ENCODE data around the gene CYLC2. TPM values are rescaled to one million over a fixed set of nuclear protein-coding genes. Genes with fewer than 3 reads are reported as not detected.

Gene CYLC2
- total RNA-seq, 1 donor from 2014 or later, result not detected

GRCh38 chr9:103014242-103014641 is 19.1 kb downstream of the CYLC2 start:
- Histone ChIP-seq H3K9ac (ENCODE audit: low read depth in 1 of 3, low read length in 3 of 3) (no peak overlapping the region), H3K4me1 (ENCODE audit: control insufficient read depth in 3 of 3, insufficient read depth in 3 of 3, low read length in 3 of 3) (no peaks in the 10 kb centered on the region), H3K27ac (ENCODE audit: low read depth, low read length) (no peak overlapping the region), H3K9me3 (ENCODE audit: control insufficient read depth in 3 of 3, low read length in 3 of 3) (no peaks in the 10 kb centered on the region), H3K36me3 (ENCODE audit: control insufficient read depth in 3 of 3, insufficient read depth in 3 of 3, low read length in 3 of 3) (no peaks in the 10 kb centered on the region), H3K4me3 (ENCODE audit: low read length in 3 of 3) (no peak overlapping the region), H3K27me3 (ENCODE audit: control insufficient read depth in 3 of 3, insufficient read depth in 3 of 3, low read length in 3 of 3) (no peaks in the 10 kb centered on the region)

- Histone ChIP-seq H3K27ac (ENCODE audit: low read depth, low read length) (no peak overlapping the region), H3K4me1 (ENCODE audit: control insufficient read depth in 3 of 3, insufficient read depth in 3 of 3, low read length in 3 of 3) (no peaks in the 10 kb centered on the region), H3K9me3 (ENCODE audit: control insufficient read depth in 3 of 3, low read length in 3 of 3) (no peaks in the 10 kb centered on the region), H3K36me3 (ENCODE audit: control insufficient read depth in 3 of 3, insufficient read depth in 3 of 3, low read length in 3 of 3) (no peaks in the 10 kb centered on the region), H3K4me3 (ENCODE audit: low read length in 3 of 3) (no peak overlapping the region), H3K27me3 (ENCODE audit: control insufficient read depth in 3 of 3, insufficient read depth in 3 of 3, low read length in 3 of 3) (no peaks in the 10 kb centered on the region), H3K9ac (ENCODE audit: low read depth in 1 of 3, low read length in 3 of 3) (no peak overlapping the region)
Observed at GRCh38 chr9:103025796-103026195, 30.7 kb downstream of the CYLC2 start.

GRCh38 chr9:103037508-103038477 is 42.7 kb downstream of the CYLC2 start:
- no peaks in the 10 kb centered on the region for H3K27me3 ChIP-seq (ENCODE audit: control insufficient read depth in 3 of 3, insufficient read depth in 3 of 3, low read length in 3 of 3)
- H3K4me3 ChIP-seq (ENCODE audit: low read length in 3 of 3), result no peak overlapping the region
- no peak overlapping the region for H3K27ac ChIP-seq (ENCODE audit: low read depth, low read length)
- H3K9ac ChIP-seq (ENCODE audit: low read depth in 1 of 3, low read length in 3 of 3), result no peak overlapping the region
- no peaks in the 10 kb centered on the region for H3K36me3 ChIP-seq (ENCODE audit: control insufficient read depth in 3 of 3, insufficient read depth in 3 of 3, low read length in 3 of 3)
- no peaks in the 10 kb centered on the region for H3K9me3 ChIP-seq (ENCODE audit: control insufficient read depth in 3 of 3, low read length in 3 of 3)
- H3K4me1 ChIP-seq (ENCODE audit: control insufficient read depth in 3 of 3, insufficient read depth in 3 of 3, low read length in 3 of 3), result no peaks in the 10 kb centered on the region

GRCh38 chr9:103041961-103042360 is 46.8 kb downstream of the CYLC2 start:
- Histone ChIP-seq H3K27me3 (ENCODE audit: control insufficient read depth in 3 of 3, insufficient read depth in 3 of 3, low read length in 3 of 3) (no peaks in the 10 kb centered on the region), H3K4me1 (ENCODE audit: control insufficient read depth in 3 of 3, insufficient read depth in 3 of 3, low read length in 3 of 3) (no peaks in the 10 kb centered on the region), H3K9ac (ENCODE audit: low read depth in 1 of 3, low read length in 3 of 3) (no peak overlapping the region), H3K4me3 (ENCODE audit: low read length in 3 of 3) (no peak overlapping the region), H3K9me3 (ENCODE audit: control insufficient read depth in 3 of 3, low read length in 3 of 3) (no peaks in the 10 kb centered on the region), H3K27ac (ENCODE audit: low read depth, low read length) (no peak overlapping the region), H3K36me3 (ENCODE audit: control insufficient read depth in 3 of 3, insufficient read depth in 3 of 3, low read length in 3 of 3) (no peaks in the 10 kb centered on the region)

Small RNA genes lying within 50 kb of the gene (small RNA-seq; reads per million reads assigned to genes)
- not detected for gene AL589823.1
